ENCODE measurements around the gene DEFB124.
"Not testable (repeated sequence)": the region's sequence is repeated elsewhere in the genome, so short reads cannot be mapped to it uniquely, and the experiment has no call there.

Gene DEFB124

GRCh38 chr20:31489152-31489551 is 14.2 kb upstream of the DEFB124 start:
- no peak for DNase-seq (ENCODE audit: low read depth in 3 of 3, low spot score in 1 of 3)

GRCh38 chr20:31488115-31488514 is 13.2 kb upstream of the DEFB124 start:
- DNase-seq (ENCODE audit: low read depth in 3 of 3, low spot score in 1 of 3) = no peak

GRCh38 chr20:31485450-31486339 is 10.8 kb upstream of the DEFB124 start:
- no peak for DNase-seq (ENCODE audit: low read depth in 3 of 3, low spot score in 1 of 3)

- DNase-seq (ENCODE audit: low read depth in 3 of 3, low spot score in 1 of 3) = no peak
These were observed 9.1 kb upstream of the DEFB124 start for GRCh38 chr20:31484001-31484400.

GRCh38 chr20:31476643-31477215 is 1.8 kb upstream of the DEFB124 start:
- DNase-seq (ENCODE audit: low read depth in 3 of 3, low spot score in 1 of 3) = no peak

GRCh38 chr20:31476294-31476585 is 1.3 kb upstream of the DEFB124 start:
- DNase-seq (ENCODE audit: low read depth in 3 of 3, low spot score in 1 of 3) = no peak

- DNase-seq (ENCODE audit: low read depth in 3 of 3, low spot score in 1 of 3) = no peak
These were observed 756 bp upstream of the DEFB124 start for GRCh38 chr20:31475472-31476293.

- DNase-seq (ENCODE audit: low read depth in 3 of 3, low spot score in 1 of 3) = no peak
These were observed 860 bp downstream of the DEFB124 start for GRCh38 chr20:31474097-31474436.

GRCh38 chr20:31473331-31474096 is 1.4 kb downstream of the DEFB124 start:
- DNase-seq (ENCODE audit: low read depth in 3 of 3, low spot score in 1 of 3) = no peak

GRCh38 chr20:31472395-31473330 is 2.3 kb downstream of the DEFB124 start:
- no peak for DNase-seq (ENCODE audit: low read depth in 3 of 3, low spot score in 1 of 3)

GRCh38 chr20:31470946-31471345 is 4.0 kb downstream of the DEFB124 start:
- not testable (repeated sequence) for DNase-seq (ENCODE audit: low read depth in 3 of 3, low spot score in 1 of 3)

- no peak for DNase-seq (ENCODE audit: low read depth in 3 of 3, low spot score in 1 of 3)
These were observed 20.6 kb downstream of the DEFB124 start for GRCh38 chr20:31454361-31454760.

- DNase-seq (ENCODE audit: low read depth in 3 of 3, low spot score in 1 of 3) = no peak
These were observed 22.4 kb downstream of the DEFB124 start for GRCh38 chr20:31452575-31452974.

- DNase-seq (ENCODE audit: low read depth in 3 of 3, low spot score in 1 of 3) = no peak
These were observed 25.2 kb downstream of the DEFB124 start for GRCh38 chr20:31449511-31450414.

- no peak for DNase-seq (ENCODE audit: low read depth in 3 of 3, low spot score in 1 of 3)
These were observed 28.7 kb downstream of the DEFB124 start for GRCh38 chr20:31446084-31446819.

- DNase-seq (ENCODE audit: low read depth in 3 of 3, low spot score in 1 of 3) = no peak
These were observed 34.8 kb downstream of the DEFB124 start, which contains the start of gene DEFB123 for GRCh38 chr20:31440012-31440659. Gene DEFB123, plus strand, starts transcription at chr20:31440632. Its CDS starts 67 bp downstream, at chr20:31440699.

- no peak for DNase-seq (ENCODE audit: low read depth in 3 of 3, low spot score in 1 of 3)
These were observed 44.3 kb downstream of the DEFB124 start for GRCh38 chr20:31430568-31431115.

- not testable (repeated sequence) for DNase-seq (ENCODE audit: low read depth in 3 of 3, low spot score in 1 of 3)
These were observed 47.4 kb downstream of the DEFB124 start for GRCh38 chr20:31427576-31427975.

Data from stimulated activated CD4-positive, alpha-beta T cell treated with anti-CD3 and anti-CD28 coated beads, TNF-alpha, amount 100 ng/mL, for 1 hour (primary cell).